ENCODE results near the gene CHRNA10.

CHRNA10 gene

DNA sequence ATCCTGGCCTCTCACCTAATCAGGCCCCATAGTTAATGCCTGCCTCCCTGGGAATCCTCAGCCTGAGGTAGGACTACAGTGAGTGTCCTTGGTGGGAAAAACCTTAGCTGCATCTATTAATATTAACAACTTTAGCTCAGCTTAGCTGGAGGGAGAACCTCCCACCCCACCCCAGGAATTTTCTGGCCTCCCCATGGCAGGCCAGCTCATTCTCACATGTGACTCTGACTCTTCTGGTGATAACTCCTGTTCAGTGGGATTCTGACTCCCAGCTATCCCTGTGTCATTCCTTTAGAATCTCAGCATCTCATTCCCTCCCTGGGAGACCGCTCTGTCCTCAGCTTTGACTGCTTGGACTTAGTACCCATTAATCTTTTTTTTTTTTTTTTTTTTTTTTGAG lies 43.9 kb downstream of the CHRNA10 start:
- no peak overlapping the region for H3K4me3 ChIP-seq (ENCODE audit: low read depth in 1 of 2, low read length in 2 of 2)
- no peak overlapping the region for H3K27ac ChIP-seq (ENCODE audit: low read length)
- no peaks in the 10 kb centered on the region for H3K9me3 ChIP-seq (ENCODE audit: insufficient read depth, low read length, severe bottlenecking)
- H3K9ac ChIP-seq (ENCODE audit: low read depth, low read length) = no peak overlapping the region
- no peak overlapping the region for H2AFZ ChIP-seq (ENCODE audit: low read depth, low read length)
- no peak overlapping the region for H3K4me2 ChIP-seq (ENCODE audit: insufficient read depth, low read length)
- H3K4me1 ChIP-seq (ENCODE audit: insufficient read depth, low read length) = no peaks in the 10 kb centered on the region
- H3K27me3 ChIP-seq (ENCODE audit: insufficient read depth, low read length, poor library complexity) = peaks cover 5% of the 10 kb centered on the region
- H3K36me3 ChIP-seq (ENCODE audit: insufficient read depth, low read length) = no peaks in the 10 kb centered on the region
- H3K79me2 ChIP-seq (ENCODE audit: insufficient read depth, low read length) = no peaks in the 10 kb centered on the region
- DNase-seq (no peak), ATAC-seq (ENCODE audit: insufficient read depth, low read depth) (no peak)
- H4K20me1 ChIP-seq (ENCODE audit: insufficient read depth, low read length) = no peaks in the 10 kb centered on the region
- no peak for TF ChIP-seq EZH2 (IDR thresholded peaks at IDR 0.05; ENCODE audit: borderline replicate concordance, low read depth, low read length, severe bottlenecking)
- TF ChIP-seq, protein P1, sequence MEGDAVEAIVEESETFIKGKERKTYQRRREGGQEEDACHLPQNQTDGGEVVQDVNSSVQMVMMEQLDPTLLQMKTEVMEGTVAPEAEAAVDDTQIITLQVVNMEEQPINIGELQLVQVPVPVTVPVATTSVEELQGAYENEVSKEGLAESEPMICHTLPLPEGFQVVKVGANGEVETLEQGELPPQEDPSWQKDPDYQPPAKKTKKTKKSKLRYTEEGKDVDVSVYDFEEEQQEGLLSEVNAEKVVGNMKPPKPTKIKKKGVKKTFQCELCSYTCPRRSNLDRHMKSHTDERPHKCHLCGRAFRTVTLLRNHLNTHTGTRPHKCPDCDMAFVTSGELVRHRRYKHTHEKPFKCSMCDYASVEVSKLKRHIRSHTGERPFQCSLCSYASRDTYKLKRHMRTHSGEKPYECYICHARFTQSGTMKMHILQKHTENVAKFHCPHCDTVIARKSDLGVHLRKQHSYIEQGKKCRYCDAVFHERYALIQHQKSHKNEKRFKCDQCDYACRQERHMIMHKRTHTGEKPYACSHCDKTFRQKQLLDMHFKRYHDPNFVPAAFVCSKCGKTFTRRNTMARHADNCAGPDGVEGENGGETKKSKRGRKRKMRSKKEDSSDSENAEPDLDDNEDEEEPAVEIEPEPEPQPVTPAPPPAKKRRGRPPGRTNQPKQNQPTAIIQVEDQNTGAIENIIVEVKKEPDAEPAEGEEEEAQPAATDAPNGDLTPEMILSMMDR (IDR thresholded peaks at IDR 0.05; ENCODE audit: borderline replicate concordance, extremely low read depth, low read length, poor library complexity, severe bottlenecking) = no peak

DNA sequence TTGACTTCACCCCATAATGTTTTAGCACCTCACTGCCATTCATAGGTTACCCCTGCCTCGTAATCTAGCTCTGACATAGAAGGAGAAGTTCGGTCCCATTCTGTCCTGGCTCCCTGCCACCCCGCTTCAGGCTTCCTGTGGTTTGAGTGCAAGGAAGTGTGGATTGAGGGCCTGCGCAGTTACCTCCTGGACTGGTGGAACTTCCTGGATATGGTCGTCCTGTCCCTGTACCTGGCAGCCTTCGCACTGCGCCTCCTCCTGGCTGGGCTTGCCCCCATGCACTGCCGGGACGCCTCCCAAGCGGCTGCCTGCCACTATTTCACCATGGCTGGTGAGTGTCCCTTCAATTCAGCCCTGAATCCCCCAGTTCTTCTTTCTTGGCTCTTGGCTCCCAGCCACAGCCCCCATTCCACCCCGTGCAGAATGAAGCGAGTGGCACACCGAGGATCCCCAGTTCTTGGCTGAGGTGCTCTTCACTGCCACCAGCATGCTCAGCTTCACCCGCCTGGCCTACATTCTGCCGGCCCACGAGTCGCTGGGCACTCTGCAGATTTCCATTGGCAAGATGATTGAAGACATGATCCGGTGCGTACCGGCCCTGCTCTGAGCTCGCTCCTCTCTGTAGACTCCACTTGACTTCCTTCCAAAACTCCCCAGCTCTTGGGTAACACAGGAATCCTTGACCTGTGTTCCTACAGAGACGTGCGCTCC lies 44.8 kb downstream of the CHRNA10 start:
- H4K20me1 ChIP-seq (ENCODE audit: insufficient read depth, low read length) = no peaks in the 10 kb centered on the region
- H3K4me2 ChIP-seq (ENCODE audit: insufficient read depth, low read length) = no peak overlapping the region
- H3K36me3 ChIP-seq (ENCODE audit: insufficient read depth, low read length) = no peaks in the 10 kb centered on the region
- no peaks in the 10 kb centered on the region for H3K4me1 ChIP-seq (ENCODE audit: insufficient read depth, low read length)
- DNase-seq = no peak
- TF ChIP-seq EZH2 (IDR thresholded peaks at IDR 0.05; ENCODE audit: borderline replicate concordance, low read depth, low read length, severe bottlenecking) = no peak
- TF ChIP-seq, protein P1 (IDR thresholded peaks at IDR 0.05; ENCODE audit: borderline replicate concordance, extremely low read depth, low read length, poor library complexity, severe bottlenecking) = no peak
- H3K9ac ChIP-seq (ENCODE audit: low read depth, low read length) = no peak overlapping the region
- no peak overlapping the region for H2AFZ ChIP-seq (ENCODE audit: low read depth, low read length)
- no peaks in the 10 kb centered on the region for H3K79me2 ChIP-seq (ENCODE audit: insufficient read depth, low read length)
- H3K27me3 ChIP-seq (ENCODE audit: insufficient read depth, low read length, poor library complexity) = peaks cover 5% of the 10 kb centered on the region
- H3K9me3 ChIP-seq (ENCODE audit: insufficient read depth, low read length, severe bottlenecking) = no peaks in the 10 kb centered on the region
- H3K4me3 ChIP-seq (ENCODE audit: low read depth in 1 of 2, low read length in 2 of 2) = no peak overlapping the region
- H3K27ac ChIP-seq (ENCODE audit: low read length) = no peak overlapping the region
- ATAC-seq (ENCODE audit: insufficient read depth, low read depth) = no peak

DNA sequence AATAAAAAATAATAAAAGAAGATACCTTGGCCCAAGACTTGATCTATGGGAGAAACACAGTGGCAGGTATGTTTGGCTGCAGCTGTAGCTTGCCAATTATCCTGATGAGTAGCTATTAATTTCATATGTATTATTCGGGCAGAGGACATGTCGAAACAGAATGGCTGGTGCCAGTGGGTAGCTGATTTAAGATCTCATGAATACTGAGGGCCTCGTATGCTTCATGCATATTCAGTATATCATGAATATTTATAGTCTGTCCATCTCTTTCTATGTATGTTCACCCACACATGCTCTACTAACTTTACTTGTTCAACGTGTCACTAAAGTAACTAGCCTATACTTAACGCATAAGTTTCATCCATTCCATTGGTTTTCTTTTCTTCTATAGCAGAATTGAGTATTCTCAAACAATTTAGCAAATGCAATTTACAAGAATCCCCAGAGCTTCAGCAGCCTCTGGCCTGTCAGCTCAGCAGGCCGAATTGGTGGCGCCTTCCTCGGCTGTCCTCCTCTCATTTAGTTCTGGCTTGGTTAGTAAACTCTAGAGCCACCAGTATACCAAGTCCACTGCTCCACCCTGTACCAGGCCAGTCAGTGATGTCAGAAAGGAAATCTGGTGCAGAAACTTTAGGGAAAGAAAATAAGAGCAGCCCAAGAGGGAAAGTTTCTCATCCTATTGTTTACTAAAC lies 47.3 kb downstream of the CHRNA10 start:
- Histone ChIP-seq H3K9me3 (ENCODE audit: insufficient read depth, low read length, severe bottlenecking) (no peaks in the 10 kb centered on the region), H3K4me2 (ENCODE audit: insufficient read depth, low read length) (no peak overlapping the region), H3K9ac (ENCODE audit: low read depth, low read length) (no peak overlapping the region), H3K4me1 (ENCODE audit: insufficient read depth, low read length) (no peaks in the 10 kb centered on the region), H2AFZ (ENCODE audit: low read depth, low read length) (no peak overlapping the region), H3K36me3 (ENCODE audit: insufficient read depth, low read length) (no peaks in the 10 kb centered on the region), H3K79me2 (ENCODE audit: insufficient read depth, low read length) (no peaks in the 10 kb centered on the region), H4K20me1 (ENCODE audit: insufficient read depth, low read length) (no peaks in the 10 kb centered on the region), H3K4me3 (ENCODE audit: low read depth in 1 of 2, low read length in 2 of 2) (no peak overlapping the region), H3K27ac (ENCODE audit: low read length) (no peak overlapping the region), H3K27me3 (ENCODE audit: insufficient read depth, low read length, poor library complexity) (peaks cover 5% of the 10 kb centered on the region)
- ATAC-seq (ENCODE audit: insufficient read depth, low read depth) (no peak), DNase-seq (no peak)
- TF ChIP-seq EZH2 (IDR thresholded peaks at IDR 0.05; ENCODE audit: borderline replicate concordance, low read depth, low read length, severe bottlenecking) = no peak
- TF ChIP-seq, protein P1 (IDR thresholded peaks at IDR 0.05; ENCODE audit: borderline replicate concordance, extremely low read depth, low read length, poor library complexity, severe bottlenecking) = no peak

Measured in DND-41 (cell line).